GM20000 (cell line): ENCODE measurements around the gene LRP1-AS.

Experiments used
- DNase-seq: peaks from one replicate; pipeline ENCODE4 v3.0.0; 2012; ENCODE audit warnings: low spot score
- CTCF ChIP-seq: IDR thresholded peaks from 2 replicates; pipeline ENCODE4 v1.5.1; 2012; ENCODE audit warnings: mild to moderate bottlenecking, control low read depth; ENCODE audit errors: extremely low read depth, missing control alignments

Gene LRP1-AS

GRCh38 chr12:57141249-57141648 is 6.2 kb downstream of the LRP1-AS start:
- no peak for DNase-seq
- TF ChIP-seq CTCF, result no peak

- no peak for TF ChIP-seq CTCF
- no peak for DNase-seq
These were observed 7.4 kb downstream of the LRP1-AS start for GRCh38 chr12:57139796-57140649.

GRCh38 chr12:57138526-57139272 is 8.7 kb downstream of the LRP1-AS start:
- no peak for DNase-seq
- TF ChIP-seq CTCF, result no peak

GRCh38 chr12:57135527-57136326 is 11.7 kb downstream of the LRP1-AS start:
- no peak for TF ChIP-seq CTCF
- DNase-seq, result no peak

- DNase-seq, result no peak
- no peak for TF ChIP-seq CTCF
These were observed 12.5 kb downstream of the LRP1-AS start for GRCh38 chr12:57134949-57135348.

GRCh38 chr12:57133916-57134315 is 13.5 kb downstream of the LRP1-AS start:
- DNase-seq, result no peak
- no peak for TF ChIP-seq CTCF

- no peak for TF ChIP-seq CTCF
- DNase-seq, result no peak
These were observed 14.3 kb downstream of the LRP1-AS start for GRCh38 chr12:57133013-57133569.
